Measurements from ENCODE around the gene TBC1D13.
"Not testable (repeated sequence)": the region's sequence is repeated elsewhere in the genome, so short reads cannot be mapped to it uniquely, and the experiment has no call there.

TBC1D13 gene

DNA sequence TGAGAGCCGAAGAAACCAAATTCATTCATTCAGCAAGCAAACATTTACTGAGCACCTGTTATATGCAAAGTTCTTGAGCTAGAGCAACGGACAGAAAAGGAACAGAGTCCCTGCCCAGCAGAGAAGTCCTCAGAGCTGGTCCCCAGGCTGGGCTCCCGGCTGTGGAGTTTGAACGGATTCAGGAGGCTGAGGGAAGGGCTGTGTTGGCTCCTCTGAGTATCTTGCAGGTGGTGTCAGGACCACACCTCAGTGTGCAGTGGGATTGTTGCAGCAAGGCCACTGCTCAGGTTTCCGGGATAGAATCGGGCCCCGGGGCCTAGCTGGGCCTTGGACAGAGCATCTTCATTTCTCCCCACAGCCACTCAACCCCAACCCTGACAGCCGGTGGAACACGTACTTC lies 5.1 kb downstream of the TBC1D13 start:
- Histone ChIP-seq H3K4me3 (ENCODE audit: low read length) (no peak overlapping the region), H3K36me3 (ENCODE audit: control insufficient read depth, low read length) (peaks cover 64% of the 10 kb centered on the region)

GRCh38 chr9:128792978-128793686 lies 6.1 kb downstream of the TBC1D13 start:
- H3K27me3 ChIP-seq (ENCODE audit: control insufficient read depth, low read length), result no peaks in the 10 kb centered on the region
- peaks cover 5% of the 10 kb centered on the region for H3K4me1 ChIP-seq (ENCODE audit: control insufficient read depth, low read length)
- H3K36me3 ChIP-seq (ENCODE audit: control insufficient read depth, low read length), result peaks cover 70% of the 10 kb centered on the region
- H3K79me2 ChIP-seq (ENCODE audit: control insufficient read depth, low read length), result peaks cover 11% of the 10 kb centered on the region
- H3K4me3 ChIP-seq (ENCODE audit: low read length), result no peak overlapping the region
- H3F3A ChIP-seq (ENCODE audit: control insufficient read depth, insufficient read depth), result no peaks in the 10 kb centered on the region
- TF ChIP-seq CTCF (IDR thresholded peaks at IDR 0.05; ENCODE audit: low read depth, low read length, poor library complexity, severe bottlenecking) (no peak), EZH2phosphoT487 (IDR thresholded peaks at IDR 0.05; ENCODE audit: borderline replicate concordance, low read length) (no peak)
- H3K9me3 ChIP-seq (ENCODE audit: control insufficient read depth, insufficient read depth, low read length), result no peaks in the 10 kb centered on the region
- H4K20me1 ChIP-seq (ENCODE audit: control insufficient read depth, insufficient read depth, low read depth, low read length), result no peaks in the 10 kb centered on the region
- H3K9me2 ChIP-seq (replicated peaks; ENCODE audit: control insufficient read depth, low read length), result no peaks in the 10 kb centered on the region
- no peak overlapping the region for H3K27ac ChIP-seq (ENCODE audit: low read depth, low read length)
- H3K4me2 ChIP-seq (ENCODE audit: low read length), result no peak overlapping the region

More for the DNA sequence above, 5.1 kb downstream of the TBC1D13 start:
- H3K79me2 ChIP-seq (ENCODE audit: control insufficient read depth, low read length), result peaks cover 21% of the 10 kb centered on the region
- H3K4me1 ChIP-seq (ENCODE audit: control insufficient read depth, low read length), result peaks cover 9% of the 10 kb centered on the region
- H3F3A ChIP-seq (ENCODE audit: control insufficient read depth, insufficient read depth), result no peaks in the 10 kb centered on the region
- TF ChIP-seq EZH2phosphoT487 (IDR thresholded peaks at IDR 0.05; ENCODE audit: borderline replicate concordance, low read length), result no peak
- no peak for TF ChIP-seq CTCF (IDR thresholded peaks at IDR 0.05; ENCODE audit: low read depth, low read length, poor library complexity, severe bottlenecking)
- no peaks in the 10 kb centered on the region for H3K9me2 ChIP-seq (replicated peaks; ENCODE audit: control insufficient read depth, low read length)
- no peaks in the 10 kb centered on the region for H4K20me1 ChIP-seq (ENCODE audit: control insufficient read depth, insufficient read depth, low read depth, low read length)
- H3K27me3 ChIP-seq (ENCODE audit: control insufficient read depth, low read length), result no peaks in the 10 kb centered on the region
- no peak overlapping the region for H3K4me2 ChIP-seq (ENCODE audit: low read length)
- H3K9me3 ChIP-seq (ENCODE audit: control insufficient read depth, insufficient read depth, low read length), result no peaks in the 10 kb centered on the region
- no peak overlapping the region for H3K27ac ChIP-seq (ENCODE audit: low read depth, low read length)

- not testable (repeated sequence) for H3F3A ChIP-seq (ENCODE audit: control insufficient read depth, insufficient read depth); H3K9me3 ChIP-seq (ENCODE audit: control insufficient read depth, insufficient read depth, low read length); H3K4me1 ChIP-seq (ENCODE audit: control insufficient read depth, low read length); H3K27ac ChIP-seq (ENCODE audit: low read depth, low read length); H3K4me3 ChIP-seq (ENCODE audit: low read length); H3K27me3 ChIP-seq (ENCODE audit: control insufficient read depth, low read length); H3K79me2 ChIP-seq (ENCODE audit: control insufficient read depth, low read length); H3K4me2 ChIP-seq (ENCODE audit: low read length); H4K20me1 ChIP-seq (ENCODE audit: control insufficient read depth, insufficient read depth, low read depth, low read length); H3K9me2 ChIP-seq (replicated peaks; ENCODE audit: control insufficient read depth, low read length)
- H3K36me3 ChIP-seq (ENCODE audit: control insufficient read depth, low read length), result peaks cover 74% of the 10 kb centered on the region
Observed at GRCh38 chr9:128794961-128795360, 7.9 kb downstream of the TBC1D13 start.

GRCh38 chr9:128798896-128799295 lies 11.8 kb downstream of the TBC1D13 start:
- TF ChIP-seq CTCF (IDR thresholded peaks at IDR 0.05; ENCODE audit: low read depth, low read length, poor library complexity, severe bottlenecking), result no peak
- TF ChIP-seq EZH2phosphoT487 (IDR thresholded peaks at IDR 0.05; ENCODE audit: borderline replicate concordance, low read length), result no peak
- no peaks in the 10 kb centered on the region for H3K9me2 ChIP-seq (replicated peaks; ENCODE audit: control insufficient read depth, low read length)
- H3K27me3 ChIP-seq (ENCODE audit: control insufficient read depth, low read length), result no peaks in the 10 kb centered on the region
- H3K36me3 ChIP-seq (ENCODE audit: control insufficient read depth, low read length), result peaks cover 65% of the 10 kb centered on the region
- H3K27ac ChIP-seq (ENCODE audit: low read depth, low read length), result no peak overlapping the region
- no peaks in the 10 kb centered on the region for H3F3A ChIP-seq (ENCODE audit: control insufficient read depth, insufficient read depth)
- H3K9me3 ChIP-seq (ENCODE audit: control insufficient read depth, insufficient read depth, low read length), result no peaks in the 10 kb centered on the region
- H3K79me2 ChIP-seq (ENCODE audit: control insufficient read depth, low read length), result no peaks in the 10 kb centered on the region
- H3K4me3 ChIP-seq (ENCODE audit: low read length), result no peak overlapping the region
- no peaks in the 10 kb centered on the region for H4K20me1 ChIP-seq (ENCODE audit: control insufficient read depth, insufficient read depth, low read depth, low read length)
- no peak overlapping the region for H3K4me2 ChIP-seq (ENCODE audit: low read length)
- no peaks in the 10 kb centered on the region for H3K4me1 ChIP-seq (ENCODE audit: control insufficient read depth, low read length)
